ENCODE data around the gene GRM8.

Gene GRM8

GRCh38 chr7:127152423-127152822 lies 100.3 kb downstream of the GRM8 start:
- TF ChIP-seq TARDBP (IDR thresholded peaks at IDR 0.05) (no peak), LEF1 (IDR thresholded peaks at IDR 0.05; ENCODE audit: borderline replicate concordance) (no peak), L3MBTL2 (conservative IDR thresholded peaks at IDR 0.05) (no peak), ELF4 (IDR thresholded peaks at IDR 0.05) (no peak), CTBP1 (IDR thresholded peaks at IDR 0.05; ENCODE audit: borderline replicate concordance) (no peak), FOXA1 (IDR thresholded peaks at IDR 0.05) (no peak), BHLHE40 (IDR thresholded peaks at IDR 0.05; ENCODE audit: borderline replicate concordance) (no peak), SUZ12 (IDR thresholded peaks at IDR 0.05) (no peak), HDGF (IDR thresholded peaks at IDR 0.05; ENCODE audit: borderline replicate concordance) (no peak)
- ChIA-PET POLR2A (no interaction called here), CTCF (no interaction called here)
- no peak for DNase-seq (ENCODE audit: extremely low spot score)

DNA sequence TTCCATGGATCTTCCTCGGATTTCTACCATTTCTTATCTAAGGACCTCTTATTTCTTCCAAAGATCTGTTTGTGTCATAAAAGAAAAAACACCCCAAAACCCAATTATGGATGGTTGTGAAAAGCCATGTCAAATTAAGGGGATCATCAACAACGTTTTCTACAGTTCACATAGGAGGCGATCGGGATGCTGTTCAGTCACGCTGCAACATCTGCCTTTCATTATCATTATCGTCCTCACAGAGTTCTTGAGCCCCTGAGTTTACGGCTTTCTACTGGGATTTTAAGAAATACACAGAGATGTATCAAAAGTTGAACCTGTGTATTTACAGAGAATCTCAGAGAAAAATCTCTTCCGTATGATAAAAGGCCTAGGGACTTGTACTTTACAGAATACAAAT lies 101.4 kb downstream of the GRM8 start:
- TF ChIP-seq FOXK2 (IDR thresholded peaks at IDR 0.05) (no peak), FOXA1 (IDR thresholded peaks at IDR 0.05) (no peak), PKNOX1 (IDR thresholded peaks at IDR 0.05) (no peak), SUZ12 (IDR thresholded peaks at IDR 0.05) (no peak), SP1 (IDR thresholded peaks at IDR 0.05) (no peak), L3MBTL2 (conservative IDR thresholded peaks at IDR 0.05) (no peak), BHLHE40 (IDR thresholded peaks at IDR 0.05; ENCODE audit: borderline replicate concordance) (no peak), LEF1 (IDR thresholded peaks at IDR 0.05; ENCODE audit: borderline replicate concordance) (no peak), HDGF (IDR thresholded peaks at IDR 0.05; ENCODE audit: borderline replicate concordance) (no peak), FOXM1 (IDR thresholded peaks at IDR 0.05; ENCODE audit: borderline replicate concordance) (no peak), ARNT (IDR thresholded peaks at IDR 0.05) (no peak), ZNF384 (IDR thresholded peaks at IDR 0.05) (no peak), NFRKB (IDR thresholded peaks at IDR 0.05) (no peak), ELF4 (IDR thresholded peaks at IDR 0.05) (no peak)
- DNase-seq (ENCODE audit: extremely low spot score) = no peak
- CTCF ChIA-PET = interaction anchor here (0.6 kb wide), 1 partner anchor 245 kb away, joined by 3 read pairs; no protein-coding TSS in a partner anchor
- POLR2A ChIA-PET = no interaction called here

GRCh38 chr7:127150543-127150942 lies 102.2 kb downstream of the GRM8 start:
- no peak for TF ChIP-seq ZNF384 (IDR thresholded peaks at IDR 0.05)
- TF ChIP-seq FOXK2 (IDR thresholded peaks at IDR 0.05) = no peak
- no peak for TF ChIP-seq TARDBP (IDR thresholded peaks at IDR 0.05)
- TF ChIP-seq LEF1 (IDR thresholded peaks at IDR 0.05; ENCODE audit: borderline replicate concordance) = no peak
- no peak for TF ChIP-seq CTBP1 (IDR thresholded peaks at IDR 0.05; ENCODE audit: borderline replicate concordance)
- TF ChIP-seq ARNT (IDR thresholded peaks at IDR 0.05) = no peak
- no peak for TF ChIP-seq SP1 (IDR thresholded peaks at IDR 0.05)
- TF ChIP-seq HDGF (IDR thresholded peaks at IDR 0.05; ENCODE audit: borderline replicate concordance) = no peak
- no peak for TF ChIP-seq SUZ12 (IDR thresholded peaks at IDR 0.05)
- no peak for TF ChIP-seq FOXA1 (IDR thresholded peaks at IDR 0.05)
- ChIA-PET POLR2A (no interaction called here), CTCF (no interaction called here)
- no peak for DNase-seq (ENCODE audit: extremely low spot score)

- DNase-seq (ENCODE audit: extremely low spot score) = no peak
- ChIA-PET CTCF (no interaction called here), POLR2A (no interaction called here)
- TF ChIP-seq HDGF (IDR thresholded peaks at IDR 0.05; ENCODE audit: borderline replicate concordance) (no peak), BHLHE40 (IDR thresholded peaks at IDR 0.05; ENCODE audit: borderline replicate concordance) (no peak), NFRKB (IDR thresholded peaks at IDR 0.05) (no peak), PKNOX1 (IDR thresholded peaks at IDR 0.05) (no peak), ZNF384 (IDR thresholded peaks at IDR 0.05) (no peak), SUZ12 (IDR thresholded peaks at IDR 0.05) (no peak), TARDBP (IDR thresholded peaks at IDR 0.05) (no peak), SP1 (IDR thresholded peaks at IDR 0.05) (no peak), ARNT (IDR thresholded peaks at IDR 0.05) (no peak), CTBP1 (IDR thresholded peaks at IDR 0.05; ENCODE audit: borderline replicate concordance) (no peak), LEF1 (IDR thresholded peaks at IDR 0.05; ENCODE audit: borderline replicate concordance) (no peak), FOXA1 (IDR thresholded peaks at IDR 0.05) (no peak)
Observed at GRCh38 chr7:127146746-127147536, 105.8 kb downstream of the GRM8 start.

DNA sequence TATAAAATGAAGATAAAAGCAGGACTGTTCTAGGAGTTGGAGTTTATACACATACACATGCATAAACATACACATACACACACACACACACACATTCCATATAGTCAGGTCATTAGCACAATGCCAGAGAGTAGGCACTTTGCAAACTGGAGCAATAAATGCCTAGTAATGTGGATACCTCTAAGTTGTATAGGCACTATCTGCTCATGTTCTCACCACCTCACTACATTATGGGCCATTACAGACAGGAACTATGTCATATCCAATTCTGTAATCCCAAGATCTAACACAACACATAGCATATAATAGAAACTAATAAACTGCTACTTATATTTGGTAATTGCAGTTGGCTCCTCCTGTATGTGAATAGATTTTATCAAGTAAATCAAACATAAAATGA lies 115.6 kb downstream of the GRM8 start:
- POLR2A ChIA-PET = no interaction called here
- no peak for DNase-seq (ENCODE audit: extremely low spot score)
- CTCF ChIA-PET = no interaction called here
- TF ChIP-seq ELF4 (IDR thresholded peaks at IDR 0.05) (no peak), FOXM1 (IDR thresholded peaks at IDR 0.05; ENCODE audit: borderline replicate concordance) (no peak), SP1 (IDR thresholded peaks at IDR 0.05) (no peak), L3MBTL2 (conservative IDR thresholded peaks at IDR 0.05) (no peak)

DNA sequence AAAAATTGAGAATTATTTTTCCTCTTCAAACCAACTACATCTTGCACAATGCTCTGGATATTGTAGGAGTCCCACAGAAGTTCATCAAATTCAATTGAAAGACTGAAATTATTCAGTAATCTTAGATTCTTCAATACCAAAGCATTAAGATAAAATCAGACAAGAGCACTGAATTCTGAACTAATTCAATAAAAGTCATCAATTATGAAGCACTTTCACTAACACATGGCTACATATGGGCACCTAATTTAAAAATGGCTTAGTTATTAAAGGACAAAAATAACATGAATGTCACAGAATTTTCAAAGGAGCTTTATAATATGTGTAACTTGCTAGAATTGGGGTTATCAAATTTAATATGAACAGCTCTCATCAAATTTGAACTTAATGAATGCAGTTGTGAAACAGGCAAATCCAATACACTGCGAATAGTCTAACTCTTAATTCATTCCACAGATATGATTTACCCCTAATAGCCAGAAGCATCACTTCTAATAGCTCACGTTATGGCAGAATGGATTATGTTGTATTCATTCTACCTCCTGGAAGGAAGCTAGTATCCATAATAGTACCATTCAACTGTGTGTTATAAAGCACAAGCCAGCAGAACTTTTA lies 116.8 kb downstream of the GRM8 start:
- ChIA-PET POLR2A (no interaction called here), CTCF (no interaction called here)
- DNase-seq (ENCODE audit: extremely low spot score) = no peak
- TF ChIP-seq BHLHE40 (IDR thresholded peaks at IDR 0.05; ENCODE audit: borderline replicate concordance) = no peak
- no peak for TF ChIP-seq L3MBTL2 (conservative IDR thresholded peaks at IDR 0.05)
- no peak for TF ChIP-seq ARNT (IDR thresholded peaks at IDR 0.05)
- TF ChIP-seq ELF4 (IDR thresholded peaks at IDR 0.05) = no peak
- TF ChIP-seq SP1 (IDR thresholded peaks at IDR 0.05) = no peak
- no peak for TF ChIP-seq FOXA1 (IDR thresholded peaks at IDR 0.05)
- no peak for TF ChIP-seq SUZ12 (IDR thresholded peaks at IDR 0.05)
- no peak for TF ChIP-seq PKNOX1 (IDR thresholded peaks at IDR 0.05)
- TF ChIP-seq TARDBP (IDR thresholded peaks at IDR 0.05) = no peak
- no peak for TF ChIP-seq FOXM1 (IDR thresholded peaks at IDR 0.05; ENCODE audit: borderline replicate concordance)
- no peak for TF ChIP-seq CTBP1 (IDR thresholded peaks at IDR 0.05; ENCODE audit: borderline replicate concordance)
- TF ChIP-seq LEF1 (IDR thresholded peaks at IDR 0.05; ENCODE audit: borderline replicate concordance) = no peak
- TF ChIP-seq FOXK2 (IDR thresholded peaks at IDR 0.05) = no peak
- TF ChIP-seq HDGF (IDR thresholded peaks at IDR 0.05; ENCODE audit: borderline replicate concordance) = no peak
- TF ChIP-seq NFRKB (IDR thresholded peaks at IDR 0.05) = no peak

Measured in HEK293T (cell line).